HEK293T (cell line): ENCODE results near the gene PCYT2.

Experiments
- ARNT ChIP-seq: fragments of 450-650 bp; IDR thresholded peaks from 2 replicates; pipeline ENCODE4 v1.6.1; 2017; ENCODE audit warnings: mild to moderate bottlenecking
- SUZ12 ChIP-seq: fragments of 450-650 bp; IDR thresholded peaks from 2 replicates; pipeline ENCODE4 v1.6.1; 2016; ENCODE audit warnings: mild to moderate bottlenecking
- TARDBP ChIP-seq: fragments of 450-650 bp; IDR thresholded peaks from 2 replicates; pipeline ENCODE4 v1.6.1; 2016
- ZNF384 ChIP-seq: fragments of 450-650 bp; IDR thresholded peaks from 2 replicates; pipeline ENCODE4 v1.6.1; 2016

DNA sequence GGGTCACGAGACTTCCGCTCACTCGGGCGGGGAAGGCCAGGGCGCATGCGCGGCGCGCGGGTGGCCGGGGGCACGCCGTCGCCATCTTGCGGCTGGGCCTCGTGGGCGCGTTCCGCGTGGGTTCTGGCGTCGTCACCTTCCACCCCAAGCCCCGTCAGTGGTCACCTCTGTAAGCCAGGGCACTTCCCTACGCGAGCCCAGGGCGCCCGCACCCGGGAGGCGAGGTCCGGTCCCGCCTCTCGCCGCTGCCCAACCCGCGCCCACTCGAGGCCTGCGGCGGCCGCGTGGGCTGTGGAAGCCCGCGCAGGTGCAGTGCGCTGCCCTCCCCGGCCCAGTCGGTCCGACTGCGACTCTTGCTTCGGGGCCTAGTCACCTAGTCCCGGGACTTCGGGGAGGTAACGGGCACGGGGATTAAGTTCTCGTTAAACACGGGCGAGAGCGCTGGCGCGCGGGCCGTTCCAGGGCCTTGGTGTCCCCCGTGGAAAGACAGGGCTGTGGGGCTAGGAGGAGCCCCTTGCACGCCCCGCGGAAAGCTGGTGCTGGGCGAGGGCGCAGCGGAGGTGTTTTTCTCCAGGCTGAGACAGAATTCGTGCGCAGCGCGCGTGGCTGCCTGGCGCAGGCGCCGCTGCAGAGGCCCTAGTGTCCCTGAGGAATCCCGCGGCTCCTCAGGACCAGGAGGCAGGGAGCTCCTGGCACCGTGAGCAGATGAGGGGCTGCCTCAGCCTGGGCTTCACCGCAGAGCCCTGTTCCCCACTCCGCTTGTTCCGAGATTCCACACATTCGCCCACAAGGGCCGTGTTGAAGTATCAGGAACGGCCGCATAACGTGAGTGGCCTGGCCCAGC lies 39.6 kb downstream of the PCYT2 start:
- TF ChIP-seq ZNF384 (no peak), ARNT (no peak; the same call in 1 of the 2 replicates), SUZ12 (no peak), TARDBP (peak; percentile 99)
